Activated CD4-positive, alpha-beta memory T cell treated with anti-CD3 and anti-CD28 coated beads for 36 hours (primary cell): ENCODE data around the gene MYMX. TPM values are rescaled to one million over a fixed set of nuclear protein-coding genes. Genes with fewer than 3 reads are reported as not detected.

Experiments used
- CTCF ChIA-PET: fragments of 350-600 bp; sonication (Branson Sonifier 250); formaldehyde crosslinking; loops from one replicate; lab custom pipeline; 2021; ENCODE audit warnings: antibody characterized with exemption, inconsistent platforms; lab: Charles Lee
- POLR2A ChIA-PET: fragments of 350-600 bp; sonication (Branson Sonifier 250); formaldehyde crosslinking; loops from one replicate; lab custom pipeline; 2021; ENCODE audit warnings: antibody characterized with exemption; lab: Charles Lee
- DNase-seq: peaks from one replicate; pipeline ENCODE4 v3.0.0-alpha.2; 2020
- H3K27ac Mint-ChIP-seq: one replicate; pipeline ENCODE4 v1.8.0; 2021; ENCODE audit warnings: mixed read lengths
- H3K27me3 Mint-ChIP-seq: one replicate; pipeline ENCODE4 v1.8.0; 2021; ENCODE audit warnings: mixed read lengths
- H3K36me3 Mint-ChIP-seq: one replicate; pipeline ENCODE4 v1.8.0; 2021; ENCODE audit warnings: mixed read lengths
- H3K4me1 Mint-ChIP-seq: one replicate; pipeline ENCODE4 v1.8.0; 2021; ENCODE audit warnings: low read depth, mixed read lengths
- H3K4me3 Mint-ChIP-seq: one replicate; pipeline ENCODE4 v1.8.0; 2021; ENCODE audit warnings: mild to moderate bottlenecking, mixed read lengths
- H3K9me3 Mint-ChIP-seq: one replicate; pipeline ENCODE4 v1.8.0; 2021; ENCODE audit warnings: mixed read lengths
- intact Hi-C: fragments of 100-400 bp; cut with micrococcal nuclease; formaldehyde crosslinking; loops from one replicate; pipeline ENCODE4 v1.15.1; 2023
- total RNA-seq, 2 experiments: library from RNA; stranded (reverse); gene quantifications; one replicate each; pipeline ENCODE4 v1.2.3, GENCODE V29; 2021

MYMX gene
- total RNA-seq, result not detected

DNA sequence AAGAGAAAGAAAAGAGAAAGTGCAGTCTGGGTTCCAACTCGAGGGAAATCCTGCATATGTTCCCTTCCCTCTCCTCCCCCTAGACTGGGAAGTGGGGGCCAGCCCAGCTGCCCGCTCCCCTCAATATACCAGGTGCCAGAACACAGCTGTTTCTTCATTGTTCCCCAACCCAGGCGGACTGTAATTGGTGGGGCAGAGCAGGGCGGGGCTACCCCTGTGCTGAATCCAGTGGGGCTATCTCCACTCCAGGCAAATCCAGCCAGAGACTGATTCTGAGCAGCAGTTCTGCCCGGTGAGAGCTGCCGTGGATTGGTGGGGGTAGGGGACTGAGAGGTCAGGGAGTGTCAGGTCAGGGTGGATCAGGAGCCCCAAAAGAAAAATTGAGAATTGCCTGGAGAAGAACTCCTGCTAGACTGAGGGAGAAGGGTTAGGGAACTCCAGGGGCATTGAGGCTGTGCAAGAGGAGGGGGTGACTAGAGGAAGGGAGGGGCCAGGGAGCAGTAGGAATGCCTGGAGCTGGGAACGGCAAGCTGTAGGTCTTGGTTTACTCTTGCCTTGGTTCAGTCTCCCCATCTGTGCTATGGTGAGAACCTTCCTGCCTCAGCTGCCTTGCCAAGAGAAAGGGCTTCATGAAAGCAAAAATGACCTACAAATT lies at the start of gene MYMX:
Gene MYMX (plus strand): TSS at position 250 of the 655 bp plus-strand sequence. CDS start 546 bp downstream, outside the sequence.
- Mint-ChIP-seq H3K36me3 (no peaks in the 10 kb centered on the region), H3K27ac (no peak within 1 kb of the TSS), H3K27me3 (peaks cover 12% of the 10 kb centered on the region), H3K4me1 (peaks cover 11% of the 10 kb centered on the region), H3K9me3 (no peaks in the 10 kb centered on the region), H3K4me3 (no peak within 1 kb of the TSS)
- ChIA-PET CTCF (no interaction called here), POLR2A (no interaction called here)
- intact Hi-C loops, result no loop called here
- no peak for DNase-seq

DNA sequence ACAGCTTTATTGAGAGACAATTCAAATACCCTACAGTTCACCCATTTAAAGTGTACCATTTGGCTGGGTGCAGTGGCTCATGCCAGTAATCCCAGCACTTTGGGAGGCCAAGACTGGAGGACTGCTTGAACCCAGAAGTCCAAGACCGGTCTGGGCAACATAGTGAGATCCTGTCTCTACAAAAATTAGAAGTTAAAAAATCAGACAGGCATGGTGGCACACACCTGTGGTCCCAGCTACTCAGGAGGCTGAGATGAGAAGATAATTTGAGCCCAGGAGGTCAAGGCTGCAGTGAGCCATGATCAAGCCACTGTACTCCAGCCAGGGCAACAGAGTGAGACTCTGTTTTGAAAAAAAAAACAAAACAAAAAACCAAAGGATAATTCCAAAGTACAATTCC lies 49.2 kb upstream of the MYMX start:
- POLR2A ChIA-PET, result interaction anchor here (0.6 kb wide), 1 partner anchor 42 kb away, joined by 3 read pairs; no protein-coding TSS in a partner anchor
- no peaks in the 10 kb centered on the region for H3K9me3 Mint-ChIP-seq
- peaks cover 8% of the 10 kb centered on the region for H3K4me1 Mint-ChIP-seq
- intact Hi-C loops, result no loop called here
- CTCF ChIA-PET, result no interaction called here
- DNase-seq, result no peak
- no peak overlapping the region for H3K27ac Mint-ChIP-seq
- peaks cover 23% of the 10 kb centered on the region for H3K27me3 Mint-ChIP-seq
- H3K36me3 Mint-ChIP-seq, result no peaks in the 10 kb centered on the region
- no peak overlapping the region for H3K4me3 Mint-ChIP-seq

DNA sequence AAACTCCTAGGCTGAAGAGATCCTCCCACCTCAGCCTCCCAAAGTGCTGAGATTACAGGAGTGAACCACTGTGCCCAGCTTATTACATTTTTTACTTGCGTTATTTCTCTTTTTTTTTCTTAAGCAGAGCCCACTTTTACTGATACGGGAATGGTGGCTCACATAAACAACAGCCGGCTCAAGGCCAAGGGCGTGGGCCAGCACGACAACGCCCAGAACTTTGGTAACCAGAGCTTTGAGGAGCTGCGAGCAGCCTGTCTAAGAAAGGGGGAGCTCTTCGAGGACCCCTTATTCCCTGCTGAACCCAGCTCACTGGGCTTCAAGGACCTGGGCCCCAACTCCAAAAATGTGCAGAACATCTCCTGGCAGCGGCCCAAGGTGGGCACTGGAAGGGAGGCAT lies 47.6 kb upstream of the MYMX start:
- Mint-ChIP-seq H3K9me3 (no peaks in the 10 kb centered on the region), H3K4me3 (no peak overlapping the region), H3K27ac (no peak overlapping the region), H3K36me3 (no peaks in the 10 kb centered on the region), H3K4me1 (peaks cover 12% of the 10 kb centered on the region), H3K27me3 (peaks cover 20% of the 10 kb centered on the region)
- intact Hi-C loops, result no loop called here
- ChIA-PET POLR2A (no interaction called here), CTCF (interaction anchor here (0.6 to 1.4 kb wide), 8 partner anchors 66 to 927 kb away, joined by 3 to 4 read pairs (median 3); partner anchors contain the start of gene SLC35B2)
- DNase-seq, result no peak

DNA sequence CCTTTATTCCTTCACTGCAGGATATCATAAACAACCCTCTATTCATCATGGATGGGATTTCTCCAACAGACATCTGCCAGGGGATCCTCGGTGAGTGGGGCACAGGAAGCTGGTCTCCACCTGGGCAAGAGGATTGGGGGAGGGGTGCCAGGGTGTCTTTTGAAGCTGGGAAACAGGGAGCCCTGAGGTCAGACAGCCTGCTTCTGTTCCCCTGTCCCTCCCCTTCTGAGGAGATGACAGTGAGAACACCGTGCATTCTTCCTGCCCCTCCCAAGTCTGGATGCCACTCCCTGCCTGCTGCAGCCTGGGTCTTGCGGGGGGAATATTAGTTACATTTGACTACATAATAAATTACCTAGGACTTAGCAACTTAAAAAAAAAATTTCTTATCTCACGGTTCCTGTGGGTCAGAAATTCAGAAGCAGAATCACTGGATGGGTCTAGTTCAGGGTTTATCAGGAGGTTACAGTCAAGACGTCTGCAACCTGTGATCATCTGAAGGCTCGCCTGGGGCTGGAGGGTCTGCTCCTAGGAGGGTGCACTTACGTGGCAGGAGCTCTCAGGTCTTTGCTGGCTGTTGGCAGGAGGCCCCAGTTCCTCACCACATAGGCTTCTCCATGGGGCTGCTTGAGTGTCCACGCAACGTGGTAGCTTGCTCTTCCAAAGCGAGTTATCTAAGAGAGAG lies 46.7 kb upstream of the MYMX start:
- Mint-ChIP-seq H3K9me3 (no peaks in the 10 kb centered on the region), H3K27ac (no peak overlapping the region), H3K27me3 (peaks cover 16% of the 10 kb centered on the region), H3K36me3 (no peaks in the 10 kb centered on the region), H3K4me1 (peaks cover 12% of the 10 kb centered on the region), H3K4me3 (no peak overlapping the region)
- DNase-seq, result no peak
- POLR2A ChIA-PET, result no interaction called here
- CTCF ChIA-PET, result interaction anchor here (0.8 to 1.0 kb wide), 2 partner anchors 65 to 73 kb away, joined by 3 to 4 read pairs; no protein-coding TSS in a partner anchor
- intact Hi-C loops, result loop anchor here (5.0 kb wide), 1 partner anchor 52 kb away; the partner anchor contains the start of gene SLC29A1

DNA sequence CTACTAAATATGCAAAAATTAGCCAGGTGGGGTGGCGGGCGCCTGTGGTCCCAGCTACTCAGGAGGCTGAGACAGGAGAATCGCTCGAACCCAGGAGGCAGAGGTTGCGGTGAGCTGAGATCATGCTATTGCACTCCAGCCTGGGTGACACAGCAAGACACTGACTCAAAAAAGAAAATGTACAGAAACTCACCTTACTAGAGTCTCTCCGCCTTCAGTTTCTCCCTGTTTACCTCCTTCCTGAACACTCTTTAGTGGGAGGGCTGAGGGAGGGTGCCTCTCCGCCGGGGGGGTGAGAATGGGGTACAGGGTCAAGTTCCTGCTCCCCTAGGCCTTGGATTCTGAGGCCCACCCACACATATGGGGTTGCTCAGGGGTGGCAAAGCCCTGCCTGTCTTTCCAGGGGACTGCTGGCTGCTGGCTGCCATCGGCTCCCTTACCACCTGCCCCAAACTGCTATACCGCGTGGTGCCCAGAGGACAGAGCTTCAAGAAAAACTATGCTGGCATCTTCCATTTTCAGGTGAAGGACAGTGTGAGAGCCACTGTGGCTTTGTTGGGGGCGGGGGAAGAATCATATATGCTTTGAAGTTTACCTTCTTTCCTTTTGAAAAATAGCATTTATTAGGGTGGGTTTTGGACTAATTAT lies 44.7 kb upstream of the MYMX start:
- peaks cover 15% of the 10 kb centered on the region for H3K4me1 Mint-ChIP-seq
- intact Hi-C loops, result loop anchor here (1.0 to 5.0 kb wide), 7 partner anchors 50 to 166 kb away; partner anchors contain the start of genes HSP90AB1, NFKBIE and SLC29A1
- DNase-seq, result peak; percentile 36
- ChIA-PET POLR2A (interaction anchor here (0.7 to 1.3 kb wide), 3 partner anchors 47 to 85 kb away, joined by 3 to 4 read pairs (median 3); no protein-coding TSS in a partner anchor), CTCF (interaction anchor here (0.7 to 2.9 kb wide), 32 partner anchors 8 to 170 kb away, joined by 3 to 26 read pairs (median 5); partner anchors contain the start of genes AARS2, CAPN11, MRPL14 and SLC35B2)
- no peaks in the 10 kb centered on the region for H3K9me3 Mint-ChIP-seq
- no peaks in the 10 kb centered on the region for H3K36me3 Mint-ChIP-seq
- no peak overlapping the region for H3K27ac Mint-ChIP-seq
- H3K27me3 Mint-ChIP-seq, result peaks cover 17% of the 10 kb centered on the region
- H3K4me3 Mint-ChIP-seq, result no peak overlapping the region

- Mint-ChIP-seq H3K27me3 (peaks cover 21% of the 10 kb centered on the region), H3K4me1 (peaks cover 18% of the 10 kb centered on the region), H3K9me3 (no peaks in the 10 kb centered on the region), H3K4me3 (no peak overlapping the region), H3K36me3 (no peaks in the 10 kb centered on the region), H3K27ac (peak overlapping the region; percentile 9)
- intact Hi-C loops, result loop anchor here (1.0 to 5.0 kb wide), 7 partner anchors 49 to 165 kb away; partner anchors contain the start of genes HSP90AB1, NFKBIE and SLC29A1
- DNase-seq, result peak; percentile 87
- ChIA-PET POLR2A (interaction anchor here (0.7 to 1.3 kb wide), 3 partner anchors 47 to 84 kb away, joined by 3 to 4 read pairs (median 3); no protein-coding TSS in a partner anchor), CTCF (interaction anchor here (0.7 to 2.9 kb wide), 42 partner anchors 9 to 528 kb away, joined by 3 to 26 read pairs (median 4); partner anchors contain the start of genes AARS2, CAPN11, MRPL14 and RSPH9)
Measured at GRCh38 chr6:44172731-44173500, 43.8 kb upstream of the MYMX start.

DNA sequence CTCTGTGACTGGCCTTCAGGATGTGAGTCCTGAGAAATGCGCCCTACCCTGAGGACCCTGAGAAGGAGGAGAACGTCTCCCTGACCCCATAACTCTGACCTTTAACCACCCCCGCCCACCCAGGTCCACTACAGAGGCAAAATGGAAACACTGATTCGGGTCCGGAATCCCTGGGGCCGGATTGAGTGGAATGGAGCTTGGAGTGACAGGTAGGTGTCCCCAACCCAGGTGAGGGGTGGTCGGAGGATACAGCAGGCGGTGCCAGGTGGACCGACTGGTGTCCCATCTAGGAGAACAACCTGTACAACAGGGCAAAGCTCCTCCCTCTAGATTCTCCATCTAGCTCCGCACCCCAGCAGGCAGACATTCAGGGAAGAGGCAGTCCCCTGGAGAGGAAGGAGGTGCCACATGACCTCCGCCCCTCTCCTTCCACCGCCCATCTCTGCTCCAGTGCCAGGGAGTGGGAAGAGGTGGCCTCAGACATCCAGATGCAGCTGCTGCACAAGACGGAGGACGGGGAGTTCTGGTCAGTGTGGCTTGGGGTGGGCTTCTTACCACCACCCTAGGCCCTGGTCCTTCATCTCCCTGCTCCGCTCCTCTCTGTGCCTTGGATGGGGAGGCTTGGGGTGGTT lies 40.5 kb upstream of the MYMX start:
- intact Hi-C loops, result no loop called here
- Mint-ChIP-seq H3K27me3 (peaks cover 18% of the 10 kb centered on the region), H3K4me3 (no peak overlapping the region), H3K9me3 (no peaks in the 10 kb centered on the region), H3K27ac (no peak overlapping the region), H3K36me3 (no peaks in the 10 kb centered on the region), H3K4me1 (peaks cover 18% of the 10 kb centered on the region)
- no peak for DNase-seq
- CTCF ChIA-PET, result interaction anchor here (0.7 to 2.6 kb wide), 7 partner anchors 25 to 129 kb away, joined by 3 to 8 read pairs (median 3); no protein-coding TSS in a partner anchor
- POLR2A ChIA-PET, result no interaction called here

DNA sequence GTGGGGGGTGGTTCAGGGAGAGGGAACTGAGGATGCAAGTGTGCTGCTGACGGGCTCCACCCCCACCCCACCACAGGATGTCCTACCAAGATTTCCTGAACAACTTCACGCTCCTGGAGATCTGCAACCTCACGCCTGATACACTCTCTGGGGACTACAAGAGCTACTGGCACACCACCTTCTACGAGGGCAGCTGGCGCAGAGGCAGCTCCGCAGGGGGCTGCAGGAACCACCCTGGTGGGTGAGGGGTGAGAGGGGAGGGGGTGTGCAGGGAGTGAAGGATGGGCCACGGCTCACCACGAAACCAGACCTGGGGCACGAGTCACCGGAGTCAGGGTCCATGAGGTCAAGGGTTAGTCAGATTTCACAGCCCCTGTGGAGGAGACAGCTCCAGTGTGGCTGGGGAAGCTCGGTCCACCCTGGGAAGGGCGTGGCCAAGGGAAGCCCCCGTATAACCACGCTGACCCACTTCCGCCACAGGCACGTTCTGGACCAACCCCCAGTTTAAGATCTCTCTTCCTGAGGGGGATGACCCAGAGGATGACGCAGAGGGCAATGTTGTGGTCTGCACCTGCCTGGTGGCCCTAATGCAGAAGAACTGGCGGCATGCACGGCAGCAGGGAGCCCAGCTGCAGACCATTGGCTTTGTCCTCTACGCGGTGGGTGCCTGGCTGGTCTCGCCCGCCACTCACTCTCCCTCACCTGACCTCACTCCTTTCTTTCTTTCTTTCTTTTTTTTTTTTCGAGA lies 39.8 kb upstream of the MYMX start:
- no peaks in the 10 kb centered on the region for H3K36me3 Mint-ChIP-seq
- ChIA-PET CTCF (interaction anchor here (0.6 to 2.6 kb wide), 7 partner anchors 20 to 128 kb away, joined by 3 to 8 read pairs (median 3); no protein-coding TSS in a partner anchor), POLR2A (no interaction called here)
- H3K9me3 Mint-ChIP-seq, result no peaks in the 10 kb centered on the region
- intact Hi-C loops, result no loop called here
- peaks cover 18% of the 10 kb centered on the region for H3K27me3 Mint-ChIP-seq
- peaks cover 18% of the 10 kb centered on the region for H3K4me1 Mint-ChIP-seq
- H3K27ac Mint-ChIP-seq, result no peak overlapping the region
- DNase-seq, result peak; percentile 36
- H3K4me3 Mint-ChIP-seq, result no peak overlapping the region

DNA sequence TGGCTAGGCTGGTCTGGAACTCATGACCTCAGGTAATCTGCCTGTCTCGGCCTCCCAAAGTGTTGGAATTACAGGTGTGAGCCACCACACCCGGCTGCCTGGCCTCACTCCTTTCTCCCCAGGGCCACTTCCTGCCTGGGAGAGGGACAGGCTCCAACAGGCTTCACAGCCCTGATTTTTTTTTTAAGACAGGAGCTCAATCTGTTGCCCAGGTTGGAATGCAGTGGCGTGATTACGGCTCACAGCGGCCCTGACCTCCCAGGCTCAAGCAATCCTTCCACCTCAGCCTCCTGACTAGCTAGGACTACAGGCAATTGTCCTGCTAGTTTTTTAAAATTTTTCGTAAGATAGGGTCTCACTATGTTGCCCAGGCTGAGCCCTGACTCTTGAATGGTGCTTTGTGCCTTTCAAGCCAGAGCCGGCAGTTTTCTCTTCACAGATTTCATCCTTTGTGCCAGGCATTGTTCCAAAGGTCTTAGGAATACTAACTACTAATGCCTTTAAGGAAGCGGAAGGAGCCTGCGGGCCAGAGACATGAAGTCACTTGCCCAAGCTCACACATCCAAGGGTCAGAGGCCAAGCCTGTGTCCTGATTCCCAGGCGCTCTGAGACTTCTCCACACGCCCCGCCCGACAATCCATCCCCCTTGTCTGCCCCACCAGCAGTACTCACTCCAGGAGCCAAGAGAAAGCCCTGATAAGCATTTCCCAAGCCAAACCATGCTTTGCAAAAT lies 38.9 kb upstream of the MYMX start:
- POLR2A ChIA-PET, result no interaction called here
- Mint-ChIP-seq H3K4me1 (peaks cover 10% of the 10 kb centered on the region), H3K9me3 (no peaks in the 10 kb centered on the region), H3K27ac (no peak overlapping the region), H3K27me3 (peaks cover 11% of the 10 kb centered on the region), H3K4me3 (no peak overlapping the region), H3K36me3 (no peaks in the 10 kb centered on the region)
- intact Hi-C loops, result no loop called here
- no peak for DNase-seq
- CTCF ChIA-PET, result no interaction called here
